Peyer's patch (tissue), 4 donors: ENCODE measurements around the gene POM121. TPM values are rescaled to one million over a fixed set of nuclear protein-coding genes. Genes with fewer than 3 reads are reported as not detected.

Source experiments
- small RNA-seq, 2 donors: library from RNA; depleted of rRNA; stranded (forward); fragments of <200 nt; gene quantifications; one replicate each; pipeline ENCODE3, GENCODE V24; 2016
- total RNA-seq, 4 donors: library from RNA; depleted of rRNA; stranded (reverse); fragments of >200 nt; gene quantifications; one replicate each; pipeline ENCODE4 v1.1.0, GENCODE V29; 2016

POM121 gene
- total RNA-seq, 4 donors from 2014 or later, result 24.0 to 47.3 (median 37.1) TPM

Small RNAs within 50 kb of the gene (small RNA-seq; reads per million reads assigned to genes)
- 0 reads per million in 2 donors for gene RF00019

Other genes starting within 250 kb of the POM121 start
- 10 to 100 TPM in 2 of 4 donors, 1 to 10 TPM in 2; 4.9 to 50.3 (median 9.7) TPM for gene TYW1B, start 96.9 kb upstream of the POM121 start, total RNA-seq
- gene TRIM74, start 44.4 kb downstream of the POM121 start, total RNA-seq, result 1 to 10 TPM in 3 of 4 donors, not detected in 1; 1.8 to 3.2 (median 1.9) TPM
- not detected for gene SPDYE8, start 104.7 kb downstream of the POM121 start, total RNA-seq
- not detected for gene SPDYE11, start 132.8 kb downstream of the POM121 start, total RNA-seq
- gene SPDYE9, start 160.9 kb downstream of the POM121 start, total RNA-seq, result not detected